HepG2 (cell line): Measurements from ENCODE around the gene CCL24.
"Not testable (repeated sequence)": the region's sequence is repeated elsewhere in the genome, so short reads cannot be mapped to it uniquely, and the experiment has no call there.

Source experiments
- ATF3 ChIP-seq: sonication (generic); formaldehyde crosslinking; IDR thresholded peaks from 2 replicates; pipeline ENCODE4 v1.4.0; 2020; ENCODE audit warnings: missing genetic modification reagents
- CTCF ChIP-seq: sonication (generic); formaldehyde crosslinking; IDR thresholded peaks from 2 replicates; pipeline ENCODE4 v1.5.0; 2020; ENCODE audit warnings: mild to moderate bottlenecking, missing genetic modification reagents, moderate library complexity
- EED ChIP-seq: sonication (generic); formaldehyde crosslinking; IDR thresholded peaks from 2 replicates; pipeline ENCODE4 v1.5.0; 2020; ENCODE audit warnings: mild to moderate bottlenecking, missing genetic modification reagents
- EZH2 ChIP-seq: conservative IDR thresholded peaks from 2 replicates; pipeline ENCODE4 v1.6.1; 2012; ENCODE audit warnings: mild to moderate bottlenecking, low read depth, low read length, moderate library complexity
- POLR2A ChIP-seq, 2 experiments: IDR thresholded peaks; 2 replicates each; pipeline ENCODE4 v1.6.1; 2011; ENCODE audit warnings: low read depth in 2 of 2, low read length in 2 of 2, mild to moderate bottlenecking in 1 of 2, moderate library complexity in 1 of 2; ENCODE audit not compliant: insufficient read depth in 1 of 2
- UBTF ChIP-seq: sonication (generic); formaldehyde crosslinking; IDR thresholded peaks from 2 replicates; pipeline ENCODE4 v1.4.0; 2020; ENCODE audit warnings: mild to moderate bottlenecking, missing genetic modification reagents
- ZKSCAN1 ChIP-seq: fragments of 150-350 bp; IDR thresholded peaks from 2 replicates; pipeline ENCODE4 v1.6.1; 2014; ENCODE audit warnings: low read length
- ZNF143 ChIP-seq: sonication (generic); formaldehyde crosslinking; IDR thresholded peaks from 2 replicates; pipeline ENCODE4 v1.4.0; 2020; ENCODE audit warnings: missing genetic modification reagents
- ZNF292 ChIP-seq: sonication (generic); formaldehyde crosslinking; IDR thresholded peaks from 2 replicates; pipeline ENCODE4 v1.8.1; 2022; ENCODE audit warnings: mild to moderate bottlenecking, low read depth, missing genetic modification reagents, borderline replicate concordance
- ZNF772 ChIP-seq: sonication (generic); formaldehyde crosslinking; IDR thresholded peaks from 2 replicates; pipeline ENCODE4 v1.5.0; 2020; ENCODE audit warnings: mild to moderate bottlenecking, missing genetic modification reagents
- ZNF816 ChIP-seq: sonication (generic); formaldehyde crosslinking; IDR thresholded peaks from 2 replicates; pipeline ENCODE4 v1.8.0; 2022; ENCODE audit warnings: missing genetic modification reagents, mild to moderate bottlenecking, borderline replicate concordance

DNA sequence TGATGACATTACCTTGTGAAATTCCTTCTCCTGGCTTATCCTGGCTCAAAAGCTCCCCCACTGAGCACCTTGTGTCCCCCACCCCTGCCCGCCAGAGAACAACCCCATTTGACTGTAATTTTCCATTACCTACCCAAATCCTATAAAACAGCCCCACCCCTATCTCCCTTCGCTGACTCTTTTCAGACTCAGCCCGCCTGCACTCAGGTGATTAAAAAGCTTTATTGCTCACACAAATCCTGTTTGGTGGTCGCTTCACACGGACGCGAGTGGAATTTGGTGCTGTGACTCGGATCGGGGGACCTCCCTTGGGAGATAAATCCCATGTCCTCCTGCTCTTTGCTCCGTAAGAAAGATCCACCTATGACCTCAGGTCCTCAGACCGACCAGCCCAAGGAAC lies 34.6 kb downstream of the CCL24 start:
- TF ChIP-seq POLR2A (IDR thresholded peaks at IDR 0.05; ENCODE audit: insufficient read depth in 1 of 2, low read depth in 2 of 2, low read length in 2 of 2); ZNF143 (CRISPR knock-in tag); ZNF772 (CRISPR knock-in tag); ZNF292 (CRISPR knock-in tag); EZH2; UBTF (CRISPR knock-in tag); ZKSCAN1; CTCF (CRISPR knock-in tag); EED (CRISPR knock-in tag); ATF3; ZNF816 (CRISPR knock-in tag): not testable (repeated sequence)
